GM18505 (cell line): ENCODE data around the gene CDNF.

Source experiments
- ATAC-seq: cut with Tn5 transposase; IDR thresholded peaks from one replicate; pipeline ENCODE4 v1.9.1; 2021; ENCODE audit not compliant: unreplicated experiment
- POLR2A ChIP-seq: IDR thresholded peaks from 4 replicates; pipeline ENCODE4 v1.6.1; 2011; ENCODE audit warnings: borderline replicate concordance; ENCODE audit not compliant: insufficient read depth, insufficient read length; ENCODE audit errors: extremely low read depth

Gene CDNF

GRCh38 chr10:14770927-14771326 lies 66.9 kb downstream of the CDNF start:
- TF ChIP-seq POLR2A, result no peak
- no peak for ATAC-seq
